T follicular helper cell (primary cell): ENCODE results near the gene CHAF1B.

ENCODE experiments used
- DNase-seq: peaks from one replicate; pipeline ENCODE4 v3.0.0-alpha.2; 2020; ENCODE audit warnings: low read depth

CHAF1B gene

DNA sequence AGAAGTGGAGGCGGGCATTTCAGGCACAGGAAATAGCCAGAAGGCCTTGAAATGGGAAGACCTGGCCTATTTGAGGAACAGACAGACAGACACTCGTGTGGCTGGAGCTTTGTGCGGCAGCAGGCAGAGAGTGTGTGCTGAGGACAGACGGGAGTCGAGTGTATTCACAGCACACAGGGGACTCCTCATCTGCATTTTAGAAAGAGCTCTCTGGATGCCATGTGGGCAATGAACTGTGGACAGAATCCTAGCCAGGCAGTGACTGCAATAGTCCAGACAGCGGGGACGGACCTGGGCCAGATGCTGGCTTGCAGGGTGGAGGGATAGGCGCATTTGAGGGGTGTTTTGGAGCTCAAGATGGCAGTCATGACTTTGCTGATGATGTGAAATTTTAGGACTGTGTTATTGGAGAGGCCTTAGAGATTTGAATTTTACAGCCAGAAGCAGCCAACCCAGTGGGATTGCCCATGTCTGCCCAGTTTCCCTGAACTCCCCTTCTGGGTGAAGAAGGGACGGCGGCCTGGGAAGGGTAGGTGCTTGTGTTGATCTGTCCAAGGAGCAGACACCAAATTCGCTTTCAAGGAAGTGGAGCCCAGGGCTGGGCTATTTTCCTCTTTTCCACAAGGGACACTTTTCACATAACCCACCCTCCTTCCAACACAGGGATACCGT is 43.7 kb downstream of the CHAF1B start:
- no peak for DNase-seq

DNA sequence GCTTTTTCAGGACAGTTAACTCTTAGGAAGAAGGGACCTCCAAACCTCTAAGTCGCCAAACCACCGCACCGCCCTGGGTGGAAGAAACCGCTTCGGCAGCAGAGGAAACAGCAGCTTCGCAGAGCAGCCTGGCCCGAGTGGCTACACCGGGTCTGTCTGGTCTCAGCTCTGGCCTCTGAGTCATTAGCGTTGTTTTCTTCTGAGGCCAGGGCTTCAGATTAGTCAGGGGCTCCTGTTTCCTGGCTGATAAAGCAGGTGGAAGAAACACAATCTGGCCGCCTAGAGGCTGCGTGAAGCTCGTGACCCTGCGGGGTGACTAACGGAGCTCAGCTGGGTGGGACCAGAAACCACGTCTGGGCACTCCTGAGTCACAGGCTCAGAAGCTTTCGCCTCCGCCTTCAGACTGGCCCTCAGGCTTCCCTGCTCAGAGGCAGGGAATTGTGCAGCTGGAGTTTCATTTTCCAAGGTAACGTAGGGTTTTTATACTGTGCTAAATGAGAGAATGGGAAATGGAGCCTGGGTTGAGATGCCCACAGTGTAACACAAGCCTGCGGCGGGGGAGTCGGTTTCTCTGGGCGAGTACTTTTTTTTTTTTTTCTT is 44.9 kb downstream of the CHAF1B start:
- peak; percentile 6 for DNase-seq

DNA sequence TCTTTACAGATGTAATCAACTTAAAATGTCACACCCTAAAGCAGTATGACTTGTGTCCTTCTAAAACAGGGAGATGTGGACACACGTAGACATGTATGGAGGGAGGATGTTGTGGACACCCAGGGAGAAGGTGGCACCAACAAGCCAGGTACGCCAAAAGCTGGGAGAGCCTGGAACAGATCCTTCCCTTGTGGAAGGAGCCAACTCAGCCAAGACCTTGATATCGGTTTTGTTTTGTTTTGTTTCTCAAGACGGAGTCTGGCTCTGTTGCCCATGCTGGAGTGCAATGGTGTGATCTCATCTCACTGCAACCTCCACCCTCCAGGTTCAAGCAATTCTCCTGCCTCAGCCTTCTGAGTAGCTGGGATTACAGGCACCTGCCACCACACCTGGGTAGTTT is 45.6 kb downstream of the CHAF1B start:
- DNase-seq, result no peak

DNA sequence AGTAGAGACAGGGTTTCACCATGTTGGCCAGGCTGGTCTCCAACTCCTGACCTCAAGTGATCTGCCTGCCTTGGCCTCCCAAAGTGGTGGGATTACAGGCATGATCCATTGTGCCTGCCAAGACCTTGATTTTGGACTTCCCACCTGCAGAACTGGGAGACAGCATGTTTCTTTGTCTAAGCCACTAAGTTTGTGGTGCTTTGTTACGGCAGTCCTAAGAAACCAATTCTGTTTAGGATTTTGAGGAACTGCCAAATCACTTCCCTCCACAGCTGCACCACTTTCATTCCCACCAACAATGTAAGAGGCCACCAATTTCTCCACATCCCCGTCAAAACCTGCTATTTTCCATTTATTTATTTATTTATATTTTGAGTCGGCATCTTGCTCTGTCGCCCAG is 46.1 kb downstream of the CHAF1B start:
- DNase-seq, result no peak

DNA sequence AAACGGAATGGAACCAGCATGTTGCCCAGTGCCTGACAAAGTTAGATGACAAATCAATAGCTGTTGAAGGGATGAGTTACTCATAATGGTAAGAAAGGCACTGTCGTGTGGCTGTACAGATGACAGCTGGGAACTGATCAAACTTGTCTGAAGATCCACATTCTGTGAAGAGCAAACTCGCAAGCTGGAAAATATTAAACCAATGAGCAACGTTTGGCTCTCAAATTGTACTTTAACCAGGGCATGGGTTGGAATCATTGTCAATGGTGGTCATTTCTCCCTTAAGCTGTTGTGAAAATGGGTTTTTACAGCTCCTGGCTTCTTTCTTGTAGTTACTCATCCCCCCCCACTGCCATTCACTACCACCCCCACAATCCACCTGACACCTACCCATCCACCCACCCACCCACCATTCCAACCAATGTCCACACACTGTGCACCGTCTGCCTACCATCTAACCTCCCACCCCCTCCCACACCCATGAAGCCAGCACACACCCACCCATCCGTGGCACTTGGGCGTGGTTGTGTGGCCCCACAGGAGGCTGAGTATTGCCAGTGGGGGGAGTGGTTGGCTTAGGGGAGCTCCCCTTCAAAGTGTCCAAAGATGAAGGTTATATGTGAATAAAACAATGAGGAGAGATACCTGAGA is 48.0 kb downstream of the CHAF1B start:
- no peak for DNase-seq

DNA sequence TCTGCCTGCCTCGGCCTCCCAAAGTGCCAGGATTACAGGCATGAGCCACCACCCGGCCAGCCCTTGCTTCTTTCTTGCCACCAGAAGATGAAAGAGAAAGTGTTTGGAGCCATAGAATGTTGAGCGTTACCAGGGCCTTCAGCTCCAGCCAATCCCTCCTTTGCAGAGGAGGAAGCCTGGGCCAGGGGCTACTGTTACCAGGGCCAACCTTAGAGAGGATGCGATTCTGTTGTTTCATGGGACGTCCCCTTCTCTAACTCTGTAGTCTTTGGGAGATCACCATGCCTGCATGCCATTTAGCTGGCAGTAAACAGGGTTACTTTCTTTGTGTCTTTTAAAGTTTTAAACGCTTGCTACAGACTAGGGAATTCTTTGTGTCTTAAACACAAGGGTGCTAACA is 49.0 kb downstream of the CHAF1B start:
- DNase-seq, result no peak

DNA sequence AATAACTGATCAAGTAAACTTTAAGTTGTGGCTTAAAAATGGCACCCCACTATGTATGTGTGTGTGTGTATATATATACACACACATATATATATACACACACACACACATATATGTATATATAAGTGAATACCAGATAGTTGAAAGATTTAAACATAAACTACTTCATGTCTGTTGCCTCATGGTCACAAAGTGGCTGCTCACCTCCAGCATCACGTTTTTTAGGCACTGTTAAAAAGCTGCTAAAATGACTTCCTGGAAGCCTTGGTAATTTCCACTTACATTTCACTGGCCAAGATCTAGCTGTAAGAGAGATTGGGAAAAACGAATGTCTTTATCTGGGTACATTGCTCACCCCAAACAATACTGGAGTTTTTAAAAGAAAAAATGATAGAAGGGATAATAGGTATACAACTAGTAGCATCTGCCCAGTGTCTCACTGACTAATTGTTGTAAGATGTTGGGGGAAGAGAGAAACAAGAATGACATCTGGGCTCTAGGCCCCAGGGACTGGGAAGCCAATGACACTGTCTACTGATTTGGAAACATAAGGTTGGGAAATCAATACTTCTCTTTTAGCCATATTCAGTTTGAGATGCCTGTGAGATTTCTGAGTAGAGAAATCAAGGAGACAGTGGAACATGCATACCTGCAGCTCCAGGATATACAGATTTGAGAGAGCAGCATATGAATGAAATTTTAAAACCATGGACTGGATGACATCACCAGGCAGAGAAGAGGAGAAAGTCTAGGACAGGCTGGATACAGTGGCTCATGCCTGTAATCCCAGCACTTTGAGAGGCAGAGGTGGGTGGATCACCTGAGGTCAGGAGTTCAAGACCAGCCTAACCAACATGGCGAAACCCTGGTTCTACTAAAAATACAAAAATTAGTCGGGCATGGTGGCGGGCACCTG is 51.9 kb downstream of the CHAF1B start:
- DNase-seq, result no peak

DNA sequence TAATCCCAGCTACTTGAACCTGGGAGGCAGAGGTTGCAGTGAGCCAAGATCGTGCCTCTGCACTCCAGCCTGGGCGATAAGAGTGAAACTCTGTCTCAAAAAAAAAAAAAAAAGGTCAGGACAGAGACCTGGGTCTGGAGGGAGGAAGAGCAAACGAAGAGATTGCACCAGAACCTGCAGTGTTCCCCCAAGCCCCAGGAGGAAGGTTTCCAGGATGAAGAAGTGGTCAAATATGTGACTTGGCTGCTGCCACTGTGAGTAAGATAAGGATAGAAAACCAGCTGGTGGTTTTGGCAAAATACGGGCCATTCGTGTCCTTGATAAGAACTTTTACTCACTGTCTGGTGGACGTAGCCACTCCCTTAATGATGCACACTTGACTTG is 52.5 kb downstream of the CHAF1B start:
- no peak for DNase-seq

DNA sequence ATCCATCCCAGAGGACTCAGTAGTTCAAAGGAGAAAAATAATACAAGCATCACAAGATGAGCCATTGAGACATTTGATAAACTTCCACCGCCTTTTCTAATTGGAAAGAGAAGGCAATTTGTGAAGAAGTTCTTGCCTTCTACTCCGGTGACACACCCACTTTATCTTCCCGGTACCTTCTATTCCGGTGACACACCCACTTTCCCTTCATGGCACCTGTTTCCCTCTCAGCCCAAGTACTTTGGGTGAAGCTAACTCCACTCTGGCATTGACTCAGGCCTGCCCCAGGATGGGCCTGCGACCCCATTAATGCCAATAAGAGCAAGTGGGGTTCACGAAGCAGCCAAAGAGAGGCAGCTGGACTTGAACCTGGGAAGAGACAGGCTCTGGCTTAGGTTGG is 56.5 kb downstream of the CHAF1B start:
- no peak for DNase-seq

DNA sequence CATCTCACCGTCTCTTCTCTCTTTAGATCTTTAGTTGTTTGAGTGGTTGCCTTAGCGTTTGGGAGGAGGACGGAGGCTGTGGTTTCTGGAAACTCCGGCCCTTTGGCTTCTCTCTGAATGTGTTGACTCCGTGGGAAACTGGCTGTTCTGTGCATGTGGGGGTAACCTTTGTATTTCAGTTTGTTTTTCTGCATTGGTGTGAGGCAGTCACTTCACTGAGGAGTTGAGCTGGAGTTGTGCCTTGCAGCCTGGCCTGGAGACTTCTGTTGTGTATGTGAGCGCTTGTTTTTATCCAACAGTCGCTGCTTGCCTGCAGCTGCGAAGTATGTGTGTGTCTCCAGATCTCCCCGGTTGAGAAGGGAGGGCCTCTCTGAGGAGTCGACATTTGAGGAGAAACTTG is 61.1 kb downstream of the CHAF1B start:
- DNase-seq, result no peak

DNA sequence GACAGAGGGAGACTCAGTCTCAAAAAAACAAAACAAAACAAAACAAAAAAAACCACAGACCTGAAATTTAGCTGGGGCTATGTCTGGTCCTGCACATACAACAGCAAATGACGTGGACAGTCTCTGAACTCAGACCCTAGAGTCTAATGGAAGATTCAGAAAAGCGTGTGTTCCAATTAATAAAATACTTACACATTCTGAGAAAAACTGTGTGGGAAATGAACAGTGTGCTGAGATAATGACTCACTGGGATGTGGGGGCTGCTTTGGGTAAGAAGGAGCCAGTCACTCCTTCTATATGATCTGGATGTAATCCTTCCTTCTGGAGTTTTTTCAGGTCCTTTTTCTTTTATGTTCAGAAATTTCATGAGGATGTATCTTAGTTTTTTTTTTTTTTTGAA is 65.3 kb downstream of the CHAF1B start:
- no peak for DNase-seq

DNA sequence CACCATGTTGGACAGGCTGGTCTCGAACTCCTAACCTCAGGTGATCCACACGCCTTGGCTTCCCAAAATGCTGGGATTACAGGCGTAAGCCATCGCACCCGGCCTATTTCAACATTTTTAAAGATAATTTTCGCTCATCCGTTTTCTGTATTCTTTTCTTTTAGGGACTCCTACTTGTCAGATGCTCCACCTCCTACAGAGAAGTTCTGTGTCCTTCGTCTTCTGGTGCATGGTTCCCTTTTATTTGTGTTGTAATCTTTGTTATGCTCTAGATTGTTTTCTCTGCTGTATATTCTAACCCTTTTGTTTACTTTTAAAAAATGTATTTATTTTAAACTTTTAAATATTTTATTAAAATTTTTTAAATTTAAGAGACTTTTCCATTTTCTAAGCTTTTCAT is 66.3 kb downstream of the CHAF1B start:
- DNase-seq, result no peak

DNA sequence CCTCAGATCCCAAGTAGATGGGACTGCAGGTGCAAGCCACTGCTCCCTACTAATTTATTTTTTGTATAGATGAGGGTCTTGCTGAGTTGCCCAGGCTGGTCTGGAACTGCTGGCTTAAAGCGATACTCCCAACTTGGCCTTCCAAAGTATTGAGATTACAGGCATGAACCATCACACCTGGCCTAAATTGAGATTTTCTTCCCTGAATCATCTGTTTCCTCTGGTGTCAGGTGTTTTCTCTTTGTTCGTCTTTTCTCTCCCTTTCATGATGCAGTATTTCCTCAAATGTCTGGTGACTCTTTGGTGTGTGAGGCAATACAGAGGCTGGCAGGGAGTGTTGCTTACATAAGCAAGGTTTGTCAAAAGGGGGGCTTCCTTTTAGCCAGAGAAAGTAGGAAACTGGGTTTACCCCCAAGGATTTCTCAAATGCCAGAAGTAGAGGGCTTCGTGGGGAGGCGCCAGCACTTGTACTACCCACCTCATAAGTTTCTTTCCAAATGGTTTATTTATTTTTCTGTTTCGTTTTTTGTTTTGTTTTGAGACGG is 67.2 kb downstream of the CHAF1B start:
- no peak for DNase-seq

DNA sequence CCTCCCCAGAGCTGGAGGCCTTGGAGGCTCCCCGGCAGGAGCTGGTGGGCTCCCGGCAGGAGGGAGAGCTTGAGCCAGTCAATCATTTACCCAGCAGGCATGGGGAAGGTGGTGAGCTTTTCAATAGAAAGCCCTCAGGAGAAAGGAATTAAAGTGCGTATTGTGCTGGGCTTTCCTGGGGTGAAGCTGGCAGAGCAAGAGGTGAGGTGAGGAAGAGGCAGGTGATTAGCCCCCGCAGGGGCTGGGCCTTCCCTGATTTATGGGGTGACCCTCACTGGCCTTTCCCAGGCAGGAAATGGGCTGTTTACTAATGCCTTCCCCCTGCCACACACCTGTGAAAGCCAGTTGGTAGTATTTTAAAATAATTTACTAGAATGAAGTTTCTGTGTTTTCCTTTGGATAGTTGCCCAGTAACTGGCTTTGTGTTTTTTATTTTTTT is 68.9 kb downstream of the CHAF1B start:
- no peak for DNase-seq

DNA sequence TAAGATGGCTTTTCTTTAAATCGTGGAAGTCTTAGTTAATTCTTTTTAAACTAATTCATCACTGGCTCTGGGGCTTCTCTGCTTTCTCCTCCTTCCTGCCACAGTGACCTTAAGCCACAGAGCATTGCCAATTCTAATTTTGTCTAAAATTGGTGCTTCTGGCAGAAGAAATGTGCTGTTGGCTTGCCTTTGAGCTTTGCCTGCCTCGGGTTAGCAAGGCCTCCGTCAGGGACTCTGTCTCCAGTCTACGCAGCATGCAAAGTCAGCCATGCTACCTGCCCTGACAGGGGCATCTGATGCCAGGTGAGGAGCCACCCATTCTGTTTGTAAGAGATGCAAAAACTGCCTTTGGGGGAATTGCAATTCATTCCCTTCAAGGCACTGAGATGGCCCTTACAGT is 69.5 kb downstream of the CHAF1B start:
- no peak for DNase-seq

DNA sequence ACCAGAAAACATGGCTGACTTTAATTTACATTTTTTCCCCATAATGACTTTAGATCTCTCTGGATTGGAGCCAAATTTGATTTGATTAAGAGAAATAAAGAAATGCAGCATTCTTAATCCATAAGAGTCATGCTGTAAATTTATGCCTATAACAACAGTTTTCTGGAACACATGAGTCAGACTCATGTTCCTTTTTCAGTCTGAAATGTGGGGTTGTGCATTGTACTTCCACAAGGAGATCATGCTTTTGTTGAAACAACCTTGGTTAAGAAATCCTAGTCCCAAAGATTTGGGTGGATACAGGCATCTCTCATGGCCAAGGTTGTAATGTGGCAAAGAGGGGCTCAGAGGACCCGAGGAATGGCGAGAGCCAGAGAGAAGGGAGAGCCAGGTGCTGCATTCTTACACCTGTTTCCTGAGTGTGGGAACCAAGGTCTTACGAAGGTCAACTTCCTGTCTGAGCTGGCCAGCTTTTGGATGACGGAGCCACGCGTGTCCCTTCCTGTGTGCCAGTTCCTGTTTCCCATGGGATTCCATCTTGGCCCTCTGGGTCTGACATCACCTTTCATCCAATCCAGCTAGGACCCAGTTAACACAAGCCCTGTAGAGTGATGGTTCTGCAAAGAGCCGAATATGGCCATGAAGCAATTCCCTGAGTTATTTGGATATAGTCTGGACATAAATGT is 71.7 kb downstream of the CHAF1B start:
- no peak for DNase-seq

DNA sequence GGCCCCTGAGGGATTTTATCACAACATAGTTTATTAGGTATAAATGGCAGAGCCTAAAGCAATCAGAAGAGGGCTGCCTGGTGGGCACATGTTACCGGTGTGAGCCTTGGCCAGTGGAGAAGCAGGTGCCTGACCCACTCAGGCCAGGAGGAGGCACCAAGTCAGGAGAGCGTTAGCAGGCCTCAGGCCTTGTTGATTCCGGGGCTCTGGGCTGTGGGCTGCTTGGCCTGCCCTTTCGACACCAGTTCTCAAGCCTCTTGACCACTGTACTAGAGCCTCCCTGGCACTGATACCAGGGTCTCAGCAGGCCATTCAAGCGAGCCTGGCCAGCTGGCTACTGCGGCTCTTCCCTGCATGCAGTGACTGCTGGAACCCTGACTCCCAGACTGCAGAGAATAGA is 73.9 kb downstream of the CHAF1B start:
- no peak for DNase-seq

DNA sequence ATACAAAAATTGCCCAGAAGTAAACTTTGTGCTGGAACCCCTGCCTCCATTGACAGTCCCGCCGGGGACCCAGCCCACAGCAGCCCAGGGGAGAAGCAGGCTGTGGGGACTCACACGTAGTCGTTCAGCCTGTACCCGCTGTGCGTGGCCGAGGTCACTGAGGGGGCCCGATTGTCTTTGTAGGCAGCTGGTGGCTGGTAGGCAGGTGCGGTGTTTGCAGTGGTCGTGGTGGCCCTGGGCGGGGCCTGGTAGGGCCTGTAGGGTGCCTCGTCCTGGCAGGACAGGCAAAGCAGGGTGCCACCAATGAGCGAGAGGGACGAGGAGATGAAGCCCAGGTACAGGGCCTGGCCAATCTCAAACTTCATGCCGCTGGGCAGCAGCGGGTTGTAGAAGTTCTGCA is 75.7 kb downstream of the CHAF1B start:
- DNase-seq, result no peak

DNA sequence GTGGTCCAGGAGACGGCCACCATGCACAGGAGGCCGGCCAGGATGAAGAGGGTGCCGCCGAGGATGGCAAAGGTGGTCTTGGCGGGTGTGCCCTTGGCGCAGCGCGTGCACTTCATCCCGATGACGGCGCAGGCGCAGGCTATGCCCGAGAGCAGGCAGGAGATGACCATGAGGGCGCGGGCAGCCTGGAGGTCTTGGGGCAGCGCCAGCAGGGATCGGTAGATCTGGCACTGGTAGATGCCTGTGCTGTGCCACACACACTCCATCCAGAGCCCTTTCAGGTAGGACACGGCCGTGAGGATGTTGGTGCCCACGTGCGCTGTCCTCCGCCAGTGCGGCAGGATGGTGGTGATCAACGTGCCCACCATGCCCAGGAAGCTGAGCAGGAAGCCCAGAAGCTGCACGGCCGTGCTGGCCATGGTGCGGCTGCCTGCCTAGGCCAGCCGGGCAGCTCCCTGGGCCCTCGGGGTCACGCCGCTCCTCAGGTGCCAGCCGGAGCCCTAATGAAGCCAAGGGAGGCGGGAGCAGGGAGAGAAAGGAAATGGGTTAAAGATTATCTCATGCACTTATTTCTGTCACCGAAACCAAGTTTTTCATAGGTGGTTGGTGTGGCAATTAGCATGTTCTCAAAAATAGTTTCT is 76.2 kb downstream of the CHAF1B start:
- no peak for DNase-seq

DNA sequence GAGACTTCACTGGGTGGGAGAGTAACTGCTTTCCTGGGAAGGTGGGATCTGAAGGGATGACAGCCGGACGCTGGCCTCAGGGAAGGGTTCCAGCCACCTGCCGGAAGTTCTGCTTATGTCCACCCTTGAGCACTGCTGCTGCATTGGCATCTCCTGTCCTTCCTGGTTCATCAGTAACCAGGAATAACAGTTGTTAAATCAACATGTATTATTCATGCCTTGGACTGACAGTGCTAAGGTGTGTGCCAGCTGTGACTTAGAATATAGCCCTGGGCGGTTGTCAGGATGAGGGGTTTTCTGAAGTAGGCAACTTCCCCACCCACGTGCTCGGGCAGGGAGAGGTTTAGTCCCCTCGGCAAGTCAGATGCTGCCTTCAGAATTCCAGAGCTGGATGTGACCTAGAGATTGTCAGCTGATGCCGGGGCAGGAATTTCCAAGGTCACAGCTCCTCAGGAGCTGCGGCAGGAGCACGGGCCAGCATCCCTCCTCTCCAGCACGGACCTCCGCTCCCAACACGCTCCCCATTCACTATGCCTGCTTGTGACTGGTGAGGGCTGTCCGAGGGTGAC is 76.8 kb downstream of the CHAF1B start:
- no peak for DNase-seq

DNA sequence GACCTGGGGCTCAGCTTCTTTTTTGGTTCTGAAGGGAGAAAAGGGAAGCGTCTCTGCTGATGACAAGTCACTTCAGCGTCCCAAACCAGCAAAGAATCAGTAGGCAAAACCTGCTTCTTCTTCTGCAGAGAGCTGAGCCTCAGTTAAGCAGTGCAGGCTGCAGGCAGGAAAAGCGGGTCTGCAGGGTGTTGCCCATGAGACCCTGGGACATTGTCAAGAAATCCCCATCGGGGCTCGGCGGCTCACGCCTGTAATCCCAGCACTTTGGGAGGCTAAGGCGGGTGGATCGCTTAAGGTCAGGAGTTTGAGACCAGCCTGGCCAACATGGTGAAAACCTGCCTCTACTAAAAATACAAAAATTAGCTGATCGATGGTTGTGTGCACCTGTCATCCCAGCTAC is 78.0 kb downstream of the CHAF1B start:
- DNase-seq, result no peak
